ENCODE data around the gene BTN2A1.
"Not testable (repeated sequence)": the region's sequence is repeated elsewhere in the genome, so short reads cannot be mapped to it uniquely, and the experiment has no call there.

The BTN2A1 gene

DNA sequence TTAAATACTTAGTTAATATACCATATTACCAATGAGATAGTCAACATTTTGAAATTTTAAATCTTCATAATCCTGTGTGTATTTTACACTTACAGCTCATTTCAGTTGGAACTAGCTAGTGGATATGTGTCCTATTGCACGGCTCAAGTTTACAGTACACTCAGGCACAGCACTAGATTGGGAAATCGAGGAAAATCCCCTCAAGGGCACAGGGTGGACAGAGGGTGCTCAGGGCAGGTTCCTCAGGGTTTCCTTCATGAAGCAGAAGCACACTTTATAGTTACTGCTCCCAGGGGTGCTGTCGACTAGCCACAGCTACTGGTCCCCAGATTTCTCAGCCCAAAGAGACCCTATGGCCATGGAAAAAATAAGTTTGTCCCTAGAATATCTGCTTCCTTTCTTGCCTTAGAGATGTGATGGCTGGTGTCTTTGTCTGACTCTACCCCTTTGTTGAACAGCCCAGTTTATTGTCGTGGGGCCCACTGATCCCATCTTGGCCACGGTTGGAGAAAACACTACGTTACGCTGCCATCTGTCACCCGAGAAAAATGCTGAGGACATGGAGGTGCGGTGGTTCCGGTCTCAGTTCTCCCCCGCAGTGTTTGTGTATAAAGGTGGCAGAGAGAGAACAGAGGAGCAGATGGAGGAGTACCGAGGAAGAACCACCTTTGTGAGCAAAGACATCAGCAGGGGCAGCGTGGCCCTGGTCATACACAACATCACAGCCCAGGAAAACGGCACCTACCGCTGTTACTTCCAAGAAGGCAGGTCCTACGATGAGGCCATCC, 1.5 kb downstream of the BTN2A1 start:
- Histone ChIP-seq H3K27me3 (ENCODE audit: control insufficient read depth, insufficient read depth, low read length) (no peaks in the 10 kb centered on the region), H3K9me3 (ENCODE audit: control insufficient read depth, low read length) (no peaks in the 10 kb centered on the region), H3K4me3 (ENCODE audit: low read length) (no peak overlapping the region), H3K9ac (ENCODE audit: low read length) (peak overlapping the region; percentile 26), H3K4me1 (ENCODE audit: control insufficient read depth, insufficient read depth, low read length) (peaks cover 29% of the 10 kb centered on the region), H3K36me3 (ENCODE audit: control insufficient read depth, insufficient read depth, low read length) (no peaks in the 10 kb centered on the region)

GRCh38 chr6:26461353-26461752, 3.6 kb downstream of the BTN2A1 start:
- H3K9ac ChIP-seq (ENCODE audit: low read length); H3K4me3 ChIP-seq (ENCODE audit: low read length); H3K9me3 ChIP-seq (ENCODE audit: control insufficient read depth, low read length); H3K36me3 ChIP-seq (ENCODE audit: control insufficient read depth, insufficient read depth, low read length); H3K27me3 ChIP-seq (ENCODE audit: control insufficient read depth, insufficient read depth, low read length): not testable (repeated sequence)
- H3K4me1 ChIP-seq (ENCODE audit: control insufficient read depth, insufficient read depth, low read length): peaks cover 29% of the 10 kb centered on the region

DNA sequence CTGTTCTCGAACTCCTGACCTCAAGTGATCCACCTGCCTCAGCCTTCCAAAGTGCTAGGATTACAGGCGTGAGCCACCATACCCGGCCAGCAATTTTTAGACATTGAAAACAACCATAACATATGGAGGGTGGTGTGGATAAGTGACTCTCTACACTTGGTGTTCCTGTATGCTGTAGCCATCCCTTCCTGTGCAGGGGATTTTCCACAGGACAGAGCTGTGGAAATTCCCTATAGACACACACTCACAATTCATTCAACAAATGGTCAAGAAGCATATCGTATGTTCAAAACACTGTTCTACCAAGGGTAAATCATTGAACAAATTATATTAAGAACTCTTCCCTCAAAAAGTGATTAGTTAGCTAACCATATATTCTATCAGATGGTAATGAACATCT, 6.3 kb downstream of the BTN2A1 start:
- no peaks in the 10 kb centered on the region for H3K9me3 ChIP-seq (ENCODE audit: control insufficient read depth, low read length)
- no peak overlapping the region for H3K4me3 ChIP-seq (ENCODE audit: low read length)
- no peaks in the 10 kb centered on the region for H3K27me3 ChIP-seq (ENCODE audit: control insufficient read depth, insufficient read depth, low read length)
- H3K9ac ChIP-seq (ENCODE audit: low read length): no peak overlapping the region
- H3K36me3 ChIP-seq (ENCODE audit: control insufficient read depth, insufficient read depth, low read length): peaks cover 11% of the 10 kb centered on the region
- peaks cover 23% of the 10 kb centered on the region for H3K4me1 ChIP-seq (ENCODE audit: control insufficient read depth, insufficient read depth, low read length)

DNA sequence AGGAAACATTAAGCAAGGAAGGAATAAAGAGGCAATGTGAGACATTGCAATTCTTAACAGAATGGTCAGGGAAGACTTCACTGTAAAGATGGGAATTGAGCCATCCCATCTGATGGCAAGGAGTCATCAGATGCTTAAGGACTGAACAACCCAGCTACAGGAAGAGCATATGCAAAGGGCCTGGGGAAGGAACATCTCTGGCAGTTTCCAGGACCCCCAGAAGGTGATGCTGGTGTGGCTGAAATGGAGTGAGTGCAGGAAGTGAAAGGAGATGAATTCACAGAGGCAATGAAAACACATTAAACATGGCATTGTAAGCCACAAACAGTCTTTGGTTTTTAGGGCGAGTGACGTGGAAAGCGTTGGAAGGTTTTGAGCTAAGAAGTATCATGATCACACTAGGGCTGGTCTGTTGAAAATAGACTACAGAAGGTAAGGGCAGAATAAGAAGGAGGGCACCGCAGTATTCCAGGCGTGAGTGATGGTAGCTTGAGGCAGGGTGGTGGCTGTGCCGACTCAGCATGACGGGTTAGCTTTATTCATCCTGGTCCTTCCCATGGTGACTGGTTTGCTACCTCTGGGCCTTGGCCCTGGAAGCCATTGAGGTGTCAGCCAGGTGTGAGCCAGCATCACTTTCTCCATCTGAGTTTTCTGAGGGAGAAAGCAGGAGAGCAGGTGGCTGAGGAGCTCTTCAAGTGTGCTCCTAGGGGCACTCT, 6.8 kb downstream of the BTN2A1 start:
- Histone ChIP-seq H3K4me1 (ENCODE audit: control insufficient read depth, insufficient read depth, low read length) (peaks cover 17% of the 10 kb centered on the region), H3K36me3 (ENCODE audit: control insufficient read depth, insufficient read depth, low read length) (peaks cover 11% of the 10 kb centered on the region), H3K9me3 (ENCODE audit: control insufficient read depth, low read length) (no peaks in the 10 kb centered on the region), H3K4me3 (ENCODE audit: low read length) (no peak overlapping the region), H3K9ac (ENCODE audit: low read length) (no peak overlapping the region), H3K27me3 (ENCODE audit: control insufficient read depth, insufficient read depth, low read length) (no peaks in the 10 kb centered on the region)

DNA sequence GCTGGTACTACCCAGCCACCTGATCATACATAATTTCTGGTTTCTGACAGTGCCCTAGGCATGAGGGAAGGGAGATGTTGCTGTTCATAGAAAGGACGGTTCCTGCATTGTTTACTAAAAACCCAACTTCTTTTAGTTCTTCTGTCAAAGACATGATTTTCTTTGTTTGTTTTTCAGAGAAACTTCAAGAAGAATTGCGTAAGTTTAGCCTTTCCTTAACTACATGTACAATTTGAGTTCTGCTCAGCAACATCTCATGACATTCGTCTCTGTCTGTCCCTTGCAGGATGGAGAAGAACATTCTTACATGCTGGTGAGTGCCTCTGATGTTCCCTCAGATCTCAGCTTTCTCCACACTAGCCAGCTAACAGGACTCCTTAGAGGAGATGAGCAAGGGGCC, 8.0 kb downstream of the BTN2A1 start:
- Histone ChIP-seq H3K27me3 (ENCODE audit: control insufficient read depth, insufficient read depth, low read length) (no peaks in the 10 kb centered on the region), H3K4me1 (ENCODE audit: control insufficient read depth, insufficient read depth, low read length) (peaks cover 7% of the 10 kb centered on the region), H3K4me3 (ENCODE audit: low read length) (no peak overlapping the region), H3K36me3 (ENCODE audit: control insufficient read depth, insufficient read depth, low read length) (peaks cover 11% of the 10 kb centered on the region), H3K9me3 (ENCODE audit: control insufficient read depth, low read length) (no peaks in the 10 kb centered on the region), H3K9ac (ENCODE audit: low read length) (no peak overlapping the region)

- Histone ChIP-seq H3K27me3 (ENCODE audit: control insufficient read depth, insufficient read depth, low read length) (no peaks in the 10 kb centered on the region), H3K4me1 (ENCODE audit: control insufficient read depth, insufficient read depth, low read length) (no peaks in the 10 kb centered on the region), H3K9me3 (ENCODE audit: control insufficient read depth, low read length) (no peaks in the 10 kb centered on the region), H3K36me3 (ENCODE audit: control insufficient read depth, insufficient read depth, low read length) (peaks cover 11% of the 10 kb centered on the region), H3K9ac (ENCODE audit: low read length) (no peak overlapping the region), H3K4me3 (ENCODE audit: low read length) (no peak overlapping the region)
Observed at GRCh38 chr6:26468829-26469228, 11.1 kb downstream of the BTN2A1 start.

DNA sequence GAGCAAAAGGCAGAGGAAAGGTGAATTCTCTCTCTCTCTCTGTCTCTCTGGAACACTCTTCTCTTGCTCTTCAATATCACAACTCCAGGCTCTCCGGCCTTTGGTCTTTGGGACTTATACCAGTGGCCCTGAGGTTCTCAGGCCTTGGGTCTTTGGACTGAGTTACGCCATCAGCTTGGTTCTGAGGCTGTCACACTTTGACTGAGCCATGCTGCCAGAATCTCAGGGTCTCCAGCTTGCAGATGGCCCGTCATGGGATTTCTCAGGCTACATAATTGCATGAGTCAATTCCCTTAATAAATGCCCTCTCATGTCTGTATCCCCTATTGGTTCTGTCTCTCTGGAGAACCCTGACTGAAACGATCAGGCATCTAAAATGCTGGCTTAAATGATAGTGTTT, 12.9 kb downstream of the BTN2A1 start:
- H3K27me3 ChIP-seq (ENCODE audit: control insufficient read depth, insufficient read depth, low read length): no peaks in the 10 kb centered on the region
- peaks cover 12% of the 10 kb centered on the region for H3K4me1 ChIP-seq (ENCODE audit: control insufficient read depth, insufficient read depth, low read length)
- H3K36me3 ChIP-seq (ENCODE audit: control insufficient read depth, insufficient read depth, low read length): peaks cover 6% of the 10 kb centered on the region
- H3K9ac ChIP-seq (ENCODE audit: low read length): no peak overlapping the region
- H3K4me3 ChIP-seq (ENCODE audit: low read length): no peak overlapping the region
- no peaks in the 10 kb centered on the region for H3K9me3 ChIP-seq (ENCODE audit: control insufficient read depth, low read length)

GRCh38 chr6:26471970-26472369, 14.2 kb downstream of the BTN2A1 start:
- no peak overlapping the region for H3K4me3 ChIP-seq (ENCODE audit: low read length)
- H3K9me3 ChIP-seq (ENCODE audit: control insufficient read depth, low read length): no peaks in the 10 kb centered on the region
- peaks cover 18% of the 10 kb centered on the region for H3K4me1 ChIP-seq (ENCODE audit: control insufficient read depth, insufficient read depth, low read length)
- no peaks in the 10 kb centered on the region for H3K36me3 ChIP-seq (ENCODE audit: control insufficient read depth, insufficient read depth, low read length)
- H3K27me3 ChIP-seq (ENCODE audit: control insufficient read depth, insufficient read depth, low read length): no peaks in the 10 kb centered on the region
- no peak overlapping the region for H3K9ac ChIP-seq (ENCODE audit: low read length)

DNA sequence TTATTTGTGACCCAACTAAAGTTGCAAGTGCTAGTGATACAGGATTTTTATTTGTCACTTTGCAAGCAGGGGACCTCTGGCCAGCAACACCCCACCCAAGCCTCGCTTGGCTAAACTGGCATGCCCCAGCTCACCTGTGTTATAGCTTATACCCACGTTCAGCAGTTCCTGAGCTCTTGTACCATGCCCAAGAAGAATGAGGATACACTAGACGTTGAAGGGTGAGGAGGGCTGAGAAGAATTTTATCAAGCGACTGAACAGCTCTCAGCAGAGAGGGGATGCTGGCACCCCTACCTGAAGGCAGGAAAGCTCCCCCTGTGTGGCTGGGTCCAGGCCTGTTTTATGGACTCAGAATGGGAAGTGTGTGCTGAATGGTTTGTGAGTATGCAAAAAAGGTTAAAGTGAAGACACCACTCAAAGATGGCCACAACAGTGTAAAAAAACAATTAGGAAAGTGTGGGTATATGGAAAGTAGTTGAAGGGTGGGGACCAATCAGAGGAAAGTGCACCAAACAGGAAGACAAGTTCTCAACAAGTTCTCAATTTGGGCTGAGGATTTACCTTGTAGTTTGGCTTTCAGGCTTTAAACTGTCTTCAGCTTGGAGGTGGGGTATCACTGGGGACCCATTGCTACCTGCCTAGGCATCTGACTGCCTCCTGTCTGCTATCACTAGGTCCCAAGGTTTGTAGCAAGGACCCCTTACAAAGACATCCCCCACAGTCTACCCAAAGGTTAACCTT, 15.0 kb downstream of the BTN2A1 start:
- Histone ChIP-seq H3K4me3 (ENCODE audit: low read length) (no peak overlapping the region), H3K4me1 (ENCODE audit: control insufficient read depth, insufficient read depth, low read length) (peaks cover 18% of the 10 kb centered on the region), H3K27me3 (ENCODE audit: control insufficient read depth, insufficient read depth, low read length) (no peaks in the 10 kb centered on the region), H3K9ac (ENCODE audit: low read length) (peak overlapping the region; percentile 85), H3K36me3 (ENCODE audit: control insufficient read depth, insufficient read depth, low read length) (no peaks in the 10 kb centered on the region), H3K9me3 (ENCODE audit: control insufficient read depth, low read length) (no peaks in the 10 kb centered on the region)

DNA sequence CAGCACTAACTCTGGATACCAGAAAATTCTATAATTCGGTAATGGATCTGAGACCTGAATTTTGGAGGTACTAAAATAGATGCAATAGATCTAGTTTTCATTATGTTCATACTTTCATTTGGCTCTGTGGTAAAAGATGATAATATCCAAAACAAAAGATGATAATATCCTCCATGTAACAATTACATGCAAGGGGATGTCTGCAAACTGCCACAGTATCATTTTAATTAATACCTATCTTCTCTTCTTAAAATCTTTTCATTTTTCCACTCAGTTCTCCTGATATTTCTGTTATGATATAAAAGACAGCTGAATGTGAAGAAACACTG, 15.6 kb downstream of the BTN2A1 start:
- Histone ChIP-seq H3K27me3 (ENCODE audit: control insufficient read depth, insufficient read depth, low read length) (no peaks in the 10 kb centered on the region), H3K9me3 (ENCODE audit: control insufficient read depth, low read length) (no peaks in the 10 kb centered on the region), H3K4me1 (ENCODE audit: control insufficient read depth, insufficient read depth, low read length) (peaks cover 18% of the 10 kb centered on the region), H3K4me3 (ENCODE audit: low read length) (peak overlapping the region; percentile 38), H3K36me3 (ENCODE audit: control insufficient read depth, insufficient read depth, low read length) (no peaks in the 10 kb centered on the region), H3K9ac (ENCODE audit: low read length) (peak overlapping the region; percentile 85)

GRCh38 chr6:26473758-26474438, 16.1 kb downstream of the BTN2A1 start:
- peaks cover 18% of the 10 kb centered on the region for H3K4me1 ChIP-seq (ENCODE audit: control insufficient read depth, insufficient read depth, low read length)
- H3K9ac ChIP-seq (ENCODE audit: low read length): peak overlapping the region; percentile 85
- H3K4me3 ChIP-seq (ENCODE audit: low read length): peak overlapping the region; percentile 38
- no peaks in the 10 kb centered on the region for H3K9me3 ChIP-seq (ENCODE audit: control insufficient read depth, low read length)
- no peaks in the 10 kb centered on the region for H3K36me3 ChIP-seq (ENCODE audit: control insufficient read depth, insufficient read depth, low read length)
- no peaks in the 10 kb centered on the region for H3K27me3 ChIP-seq (ENCODE audit: control insufficient read depth, insufficient read depth, low read length)

Data from mucosa of stomach (tissue), 1 donor.